Measurements from ENCODE around the gene PPIB. TPM values are rescaled to one million over a fixed set of nuclear protein-coding genes. Genes with fewer than 3 reads are reported as not detected.

The PPIB gene
- total RNA-seq, 2 experiments from 2014 or later: 392 to 410 TPM

- no peak for DNase-seq
- CTCF ChIA-PET: interaction anchor here (0.7 kb wide), 1 partner anchor 14 kb away, joined by 4 read pairs; no protein-coding TSS in a partner anchor
- POLR2A ChIA-PET: no interaction called here
- H3K27me3 Mint-ChIP-seq: no peaks in the 10 kb centered on the region
- no peak overlapping the region for H3K4me3 Mint-ChIP-seq
- peaks cover 32% of the 10 kb centered on the region for H3K36me3 Mint-ChIP-seq (ENCODE audit: low read depth)
- peaks cover 7% of the 10 kb centered on the region for H3K4me1 Mint-ChIP-seq
- no peak overlapping the region for H3K27ac Mint-ChIP-seq
- H3K9me3 Mint-ChIP-seq: no peaks in the 10 kb centered on the region
Measured at GRCh38 chr15:64180235-64180824, 17.5 kb upstream of the PPIB start.

DNA sequence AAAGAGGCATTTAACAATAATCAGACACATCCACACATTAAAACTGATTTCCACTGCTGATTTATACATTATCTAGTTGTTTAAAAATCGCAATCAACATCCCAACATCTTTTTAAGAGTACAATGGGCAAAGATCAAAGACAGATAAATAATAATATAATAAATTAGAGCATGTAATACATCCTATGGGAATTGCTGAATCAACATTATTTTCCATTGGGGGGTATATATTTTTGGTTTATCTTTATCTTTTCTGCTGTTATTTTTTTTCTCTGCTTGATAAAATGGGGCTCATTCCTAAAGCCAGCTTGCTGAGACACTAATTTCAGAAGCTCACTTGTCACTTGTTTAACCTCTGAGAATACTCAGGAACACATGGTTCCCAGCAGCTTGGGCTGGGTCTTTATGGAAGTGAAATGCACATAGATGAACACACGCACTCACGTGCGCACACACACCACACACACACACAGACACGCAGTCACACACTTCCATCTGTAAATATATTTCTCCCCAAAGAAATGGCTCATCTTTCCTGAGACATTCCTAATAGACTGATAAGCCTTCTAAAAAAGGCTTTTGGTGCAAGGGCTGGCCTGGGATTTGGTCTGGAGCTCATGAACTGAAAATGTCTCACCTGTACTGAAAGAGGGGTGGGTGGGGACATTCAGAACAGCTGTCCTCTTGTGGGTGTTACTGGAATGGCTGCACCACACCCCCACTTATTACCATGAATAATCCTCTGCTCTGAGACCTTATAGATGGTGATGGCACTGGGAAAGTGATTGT lies 3.5 kb upstream of the PPIB start:
- Mint-ChIP-seq H3K9me3 (no peaks in the 10 kb centered on the region), H3K36me3 (ENCODE audit: low read depth) (peaks cover 17% of the 10 kb centered on the region), H3K27ac (peak overlapping the region; percentile 12), H3K4me1 (peaks cover 37% of the 10 kb centered on the region), H3K27me3 (no peaks in the 10 kb centered on the region), H3K4me3 (no peak overlapping the region)
- CTCF ChIA-PET: interaction anchor here (0.8 to 1.3 kb wide), 3 partner anchors 10 to 14 kb away, joined by 3 to 4 read pairs (median 3); no protein-coding TSS in a partner anchor
- POLR2A ChIA-PET: no interaction called here
- DNase-seq: no peak

DNA sequence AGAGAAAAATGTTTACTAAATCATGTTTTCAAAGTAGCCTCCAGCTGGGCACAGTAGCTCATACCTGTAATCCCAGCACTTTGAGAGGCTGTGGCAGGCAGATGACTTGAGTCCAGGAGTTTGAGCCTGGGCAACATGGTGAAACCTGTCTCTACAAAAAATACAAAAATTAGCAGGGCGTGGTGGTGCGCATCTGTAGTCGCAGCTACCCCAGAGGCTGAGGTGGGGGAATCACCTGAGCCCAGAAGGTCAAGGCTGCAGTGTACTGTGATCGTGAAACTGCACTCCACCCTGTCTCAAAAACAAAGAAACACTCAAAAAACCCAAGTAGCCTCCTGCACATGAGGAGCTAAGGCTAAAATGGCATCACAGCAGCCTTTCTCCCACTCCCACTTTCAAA lies 1.6 kb upstream of the PPIB start:
- H3K27me3 Mint-ChIP-seq: no peaks in the 10 kb centered on the region
- ChIA-PET CTCF (interaction anchor here (0.7 to 3.3 kb wide), 4 partner anchors 11 to 24 kb away, joined by 3 to 36 read pairs (median 4); no protein-coding TSS in a partner anchor), POLR2A (interaction anchor here (1.8 to 5.1 kb wide), 3 partner anchors 12 to 223 kb away, joined by 9 to 39 read pairs (median 17); partner anchors contain the start of genes PCLAF and TRIP4)
- H3K36me3 Mint-ChIP-seq (ENCODE audit: low read depth): peaks cover 19% of the 10 kb centered on the region
- no peaks in the 10 kb centered on the region for H3K9me3 Mint-ChIP-seq
- peaks cover 46% of the 10 kb centered on the region for H3K4me1 Mint-ChIP-seq
- H3K27ac Mint-ChIP-seq: peak overlapping the region; percentile 96
- no peak overlapping the region for H3K4me3 Mint-ChIP-seq
- no peak for DNase-seq

GRCh38 chr15:64163659-64164362 lies 989 bp upstream of the PPIB start:
- ChIA-PET POLR2A (interaction anchor here (0.6 to 5.1 kb wide), 18 partner anchors 8 to 563 kb away, joined by 3 to 72 read pairs (median 7); partner anchors contain the start of genes CIAO2A, PCLAF, SNX22 and TRIP4), CTCF (interaction anchor here (0.5 to 3.3 kb wide), 10 partner anchors 10 to 564 kb away, joined by 3 to 36 read pairs (median 3); partner anchors contain the start of genes CIAO2A and TRIP4)
- DNase-seq: no peak
- Mint-ChIP-seq H3K27ac (peak overlapping the region; percentile 96), H3K27me3 (no peaks in the 10 kb centered on the region), H3K36me3 (ENCODE audit: low read depth) (peaks cover 22% of the 10 kb centered on the region), H3K4me1 (peaks cover 51% of the 10 kb centered on the region), H3K4me3 (peak overlapping the region; percentile 83), H3K9me3 (no peaks in the 10 kb centered on the region)

DNA sequence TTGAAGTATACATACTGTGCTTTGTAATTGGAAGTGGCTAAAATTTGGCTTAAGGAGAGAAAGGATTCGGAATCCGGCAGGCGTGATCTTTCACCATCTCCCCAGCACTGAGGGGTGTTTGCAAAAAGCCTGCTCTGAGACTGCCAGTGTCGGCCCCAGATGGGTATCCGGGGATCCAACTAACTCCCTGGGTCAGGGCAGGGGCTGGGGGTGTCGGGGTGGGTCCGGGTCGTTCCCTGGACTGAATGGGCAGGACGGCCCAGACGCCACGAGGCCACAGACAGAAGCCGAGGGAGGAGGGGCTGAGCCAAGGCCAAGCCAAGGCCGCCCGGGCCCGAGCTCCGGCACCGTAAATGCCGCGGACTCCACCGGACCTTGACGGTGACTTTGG lies 349 bp downstream of the PPIB start:
- Mint-ChIP-seq H3K4me1 (peaks cover 61% of the 10 kb centered on the region), H3K4me3 (peak overlapping the region; percentile 83), H3K9me3 (no peaks in the 10 kb centered on the region), H3K36me3 (ENCODE audit: low read depth) (peaks cover 35% of the 10 kb centered on the region), H3K27me3 (no peaks in the 10 kb centered on the region), H3K27ac (peak overlapping the region; percentile 87)
- ChIA-PET POLR2A (interaction anchor here (0.9 to 5.1 kb wide), 18 partner anchors 10 to 1142 kb away, joined by 3 to 72 read pairs (median 6); partner anchors contain the start of genes CIAO2A, RNU5B-1, SNX1 and SNX22), CTCF (interaction anchor here (0.7 to 3.3 kb wide), 3 partner anchors 9 to 26 kb away, joined by 3 to 36 read pairs (median 3); no protein-coding TSS in a partner anchor)
- no peak for DNase-seq

DNA sequence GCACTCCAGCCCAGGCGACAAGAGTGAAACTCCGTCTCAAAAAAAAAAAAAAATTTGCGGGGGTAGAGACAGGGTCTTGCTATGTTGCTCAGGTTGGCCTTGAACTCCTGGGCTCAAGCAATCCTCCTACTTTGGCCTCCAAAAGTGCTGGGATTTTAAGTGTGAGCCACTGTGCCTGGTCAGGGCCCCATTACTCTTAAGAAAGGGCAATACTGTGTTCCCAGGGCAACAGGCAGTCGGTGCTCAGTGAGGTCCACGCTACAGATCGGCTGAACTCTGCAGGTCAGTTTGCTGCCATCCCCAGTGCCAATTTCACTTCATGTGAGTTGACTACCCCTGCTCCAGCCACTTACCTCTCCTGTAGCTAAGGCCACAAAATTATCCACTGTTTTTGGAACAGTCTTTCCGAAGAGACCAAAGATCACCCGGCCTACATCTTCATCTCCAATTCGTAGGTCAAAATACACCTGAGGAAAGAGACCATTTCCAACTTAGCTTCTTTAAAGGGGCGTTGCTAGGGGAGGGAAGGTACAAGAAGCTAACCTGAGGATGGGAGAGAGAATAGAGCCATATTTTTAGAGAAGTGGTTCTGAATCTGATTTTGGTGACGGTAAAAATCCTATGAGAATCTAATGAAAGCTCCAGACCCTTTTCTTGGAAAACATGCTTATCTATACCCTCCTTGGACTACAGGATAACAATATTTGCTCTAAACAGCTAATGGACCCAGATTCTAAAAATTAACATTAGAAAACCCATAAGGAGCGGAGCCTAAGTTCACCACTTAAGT lies 939 bp downstream of the PPIB start:
- H3K9me3 Mint-ChIP-seq: no peaks in the 10 kb centered on the region
- ChIA-PET CTCF (interaction anchor here (0.7 to 3.3 kb wide), 3 partner anchors 8 to 27 kb away, joined by 3 to 36 read pairs (median 3); no protein-coding TSS in a partner anchor), POLR2A (interaction anchor here (0.9 to 5.1 kb wide), 15 partner anchors 10 to 1143 kb away, joined by 3 to 72 read pairs (median 6); partner anchors contain the start of genes CIAO2A, RNU5B-1, SNX1 and SNX22)
- H3K4me3 Mint-ChIP-seq: peak overlapping the region; percentile 83
- H3K36me3 Mint-ChIP-seq (ENCODE audit: low read depth): peaks cover 41% of the 10 kb centered on the region
- H3K4me1 Mint-ChIP-seq: peaks cover 59% of the 10 kb centered on the region
- H3K27ac Mint-ChIP-seq: peak overlapping the region; percentile 87
- H3K27me3 Mint-ChIP-seq: no peaks in the 10 kb centered on the region
- DNase-seq: no peak

- no peak for DNase-seq
- Mint-ChIP-seq H3K4me1 (peaks cover 40% of the 10 kb centered on the region), H3K27me3 (no peaks in the 10 kb centered on the region), H3K27ac (peak overlapping the region; percentile 12), H3K4me3 (no peak overlapping the region), H3K36me3 (ENCODE audit: low read depth) (peaks cover 60% of the 10 kb centered on the region), H3K9me3 (no peaks in the 10 kb centered on the region)
- ChIA-PET CTCF (interaction anchor here (1.5 kb wide), 1 partner anchor 9 kb away, joined by 3 read pairs; no protein-coding TSS in a partner anchor), POLR2A (interaction anchor here (1.5 kb wide), 1 partner anchor 9 kb away, joined by 5 read pairs; no protein-coding TSS in a partner anchor)
Measured at GRCh38 chr15:64158363-64159134, 4.3 kb downstream of the PPIB start.

DNA sequence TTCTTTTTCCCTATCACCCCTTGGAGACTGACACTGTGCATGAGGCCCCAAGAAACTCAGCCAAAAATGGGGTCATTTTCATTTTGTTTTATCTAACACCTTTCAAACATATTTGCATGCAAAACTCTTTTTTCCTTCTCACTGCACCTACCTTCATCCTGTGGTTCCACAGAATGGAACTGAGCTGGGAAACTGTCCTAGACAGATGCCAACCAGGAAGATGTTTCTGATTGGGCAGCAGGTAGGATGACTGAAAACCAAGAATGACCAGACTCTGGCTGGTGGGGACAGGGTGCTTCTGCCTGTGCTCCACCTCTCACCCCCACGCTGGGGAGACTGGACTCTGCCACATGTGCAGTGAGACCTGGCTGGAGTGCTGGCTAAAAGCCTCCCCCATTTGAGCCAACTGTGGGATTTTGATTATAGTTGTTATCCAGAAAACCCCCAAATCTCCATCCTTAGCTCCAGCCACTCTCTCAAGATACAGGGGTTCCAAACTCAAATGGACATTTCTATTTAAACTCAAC lies 5.2 kb downstream of the PPIB start:
- CTCF ChIA-PET: interaction anchor here (1.5 kb wide), 1 partner anchor 8 kb away, joined by 3 read pairs; no protein-coding TSS in a partner anchor
- H3K27ac Mint-ChIP-seq: peak overlapping the region; percentile 59
- H3K9me3 Mint-ChIP-seq: no peaks in the 10 kb centered on the region
- H3K27me3 Mint-ChIP-seq: peaks cover 7% of the 10 kb centered on the region
- peaks cover 62% of the 10 kb centered on the region for H3K36me3 Mint-ChIP-seq (ENCODE audit: low read depth)
- H3K4me1 Mint-ChIP-seq: peaks cover 44% of the 10 kb centered on the region
- POLR2A ChIA-PET: no interaction called here
- no peak overlapping the region for H3K4me3 Mint-ChIP-seq
- DNase-seq: no peak

DNA sequence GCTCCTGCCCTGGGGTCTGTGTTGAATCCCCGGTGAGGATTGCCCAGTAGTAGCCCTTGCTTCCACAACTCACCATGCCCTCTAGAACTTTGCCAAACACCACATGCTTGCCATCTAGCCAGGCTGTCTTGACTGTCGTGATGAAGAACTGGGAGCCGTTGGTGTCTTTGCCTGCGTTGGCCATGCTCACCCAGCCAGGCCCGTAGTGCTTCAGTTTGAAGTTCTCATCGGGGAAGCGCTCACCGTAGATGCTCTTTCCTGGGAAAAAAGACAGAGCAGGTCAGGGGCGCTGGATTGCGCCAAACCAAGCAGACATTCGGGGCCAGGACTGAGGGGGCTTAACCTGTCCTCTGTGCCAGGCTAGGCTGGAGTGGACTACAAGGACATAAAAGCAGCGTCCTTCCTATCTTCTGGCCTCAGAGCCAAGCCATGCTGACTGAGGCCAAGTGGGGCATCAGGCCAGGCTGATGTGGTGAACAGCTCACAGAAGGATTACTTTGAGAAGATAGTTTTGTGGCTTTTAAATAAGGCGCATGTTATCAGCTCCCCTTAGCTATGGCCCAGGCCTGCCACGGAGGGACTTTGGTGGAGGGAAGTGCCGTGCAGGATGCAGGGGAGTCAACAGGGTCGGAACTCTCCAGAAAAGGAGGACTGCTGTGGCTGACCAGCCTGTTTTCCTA lies 6.0 kb downstream of the PPIB start:
- Mint-ChIP-seq H3K27me3 (peaks cover 9% of the 10 kb centered on the region), H3K9me3 (no peaks in the 10 kb centered on the region), H3K4me3 (no peak overlapping the region), H3K4me1 (peaks cover 44% of the 10 kb centered on the region), H3K36me3 (ENCODE audit: low read depth) (peaks cover 57% of the 10 kb centered on the region), H3K27ac (no peak overlapping the region)
- DNase-seq: no peak
- POLR2A ChIA-PET: no interaction called here
- CTCF ChIA-PET: interaction anchor here (0.9 kb wide), 1 partner anchor 10 kb away, joined by 3 read pairs; no protein-coding TSS in a partner anchor

DNA sequence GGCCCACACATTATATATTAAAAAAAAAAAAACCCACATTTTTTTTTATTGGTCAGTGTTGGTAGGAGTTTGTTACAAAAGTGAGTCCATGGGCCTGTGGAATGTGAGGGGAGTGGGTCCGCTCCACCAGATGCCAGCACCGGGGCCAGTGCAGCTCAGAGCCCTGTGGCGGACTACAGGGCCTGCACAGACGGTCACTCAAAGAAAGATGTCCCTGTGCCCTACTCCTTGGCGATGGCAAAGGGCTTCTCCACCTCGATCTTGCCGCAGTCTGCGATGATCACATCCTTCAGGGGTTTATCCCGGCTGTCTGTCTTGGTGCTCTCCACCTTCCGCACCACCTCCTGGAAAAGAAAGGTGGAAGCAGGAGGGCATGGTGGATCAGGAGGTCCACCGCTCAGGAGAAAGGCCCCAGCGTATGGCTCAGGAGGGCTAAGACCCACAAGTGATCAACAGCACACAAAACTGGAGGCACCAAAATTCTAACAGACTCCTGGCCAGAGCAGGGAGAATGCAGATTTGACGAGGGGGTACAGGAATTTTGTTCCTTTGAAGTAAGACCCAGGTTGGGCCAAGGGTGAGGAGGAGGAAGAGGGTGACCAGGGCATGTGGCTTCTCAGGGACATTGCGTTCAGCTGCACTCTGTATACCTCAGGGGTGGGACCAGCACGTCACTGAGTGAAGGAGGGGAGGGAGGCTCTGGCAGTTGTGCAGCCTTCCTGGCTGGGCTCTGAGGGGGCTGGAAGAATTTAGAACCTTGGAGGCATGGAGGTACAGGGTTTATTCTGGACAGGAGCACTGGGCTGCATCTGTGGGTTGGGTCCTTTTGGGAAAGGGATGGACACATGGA lies 6.8 kb downstream of the PPIB start:
- CTCF ChIA-PET: no interaction called here
- Mint-ChIP-seq H3K27me3 (peaks cover 9% of the 10 kb centered on the region), H3K27ac (no peak overlapping the region), H3K9me3 (no peaks in the 10 kb centered on the region), H3K4me3 (no peak overlapping the region), H3K4me1 (peaks cover 42% of the 10 kb centered on the region), H3K36me3 (ENCODE audit: low read depth) (peaks cover 53% of the 10 kb centered on the region)
- no peak for DNase-seq
- POLR2A ChIA-PET: interaction anchor here (1.1 to 1.3 kb wide), 2 partner anchors 22 to 62 kb away, joined by 3 to 8 read pairs; partner anchors contain the start of gene CIAO2A
